Smooth muscle cell (in vitro differentiated cells): ENCODE results near the gene SEC14L5. TPM values are rescaled to one million over a fixed set of nuclear protein-coding genes. Genes with fewer than 3 reads are reported as not detected.

ENCODE experiments used
- DNase-seq: peaks from one replicate; lab custom pipeline; 2025; ENCODE audit not compliant: unreplicated experiment; lab: John Stamatoyannopoulos, UW
- H2AFZ ChIP-seq: fragments of 200-600 bp; sonication (generic); 2 replicates; pipeline ENCODE4 v1.6.0; 2016; ENCODE audit warnings: antibody characterized with exemption, low read depth, mild to moderate bottlenecking
- H3F3A ChIP-seq: fragments of 200-600 bp; sonication (generic); 2 replicates; pipeline ENCODE4 v1.6.0; 2017; ENCODE audit warnings: antibody characterized with exemption, low read depth
- H3K27ac ChIP-seq: fragments of 200-600 bp; sonication (generic); 2 replicates; pipeline ENCODE4 v1.5.1; 2016; ENCODE audit warnings: low read depth, mild to moderate bottlenecking
- H3K27me3 ChIP-seq: fragments of 200-600 bp; sonication (generic); 2 replicates; pipeline ENCODE4 v1.6.1; 2016; ENCODE audit warnings: low read depth, mild to moderate bottlenecking
- H3K36me3 ChIP-seq: fragments of 200-600 bp; sonication (generic); 2 replicates; pipeline ENCODE4 v1.5.1; 2016; ENCODE audit warnings: low read depth
- H3K4me1 ChIP-seq: fragments of 200-600 bp; sonication (generic); 2 replicates; pipeline ENCODE4 v1.5.1; 2016; ENCODE audit warnings: low read depth
- H3K4me2 ChIP-seq: fragments of 200-600 bp; sonication (generic); 2 replicates; pipeline ENCODE4 v1.6.0; 2016; ENCODE audit warnings: mild to moderate bottlenecking
- H3K4me3 ChIP-seq: fragments of 200-600 bp; sonication (generic); 2 replicates; pipeline ENCODE4 v1.5.1; 2016; ENCODE audit warnings: mild to moderate bottlenecking
- H3K79me2 ChIP-seq: fragments of 200-600 bp; sonication (generic); 2 replicates; pipeline ENCODE4 v1.6.0; 2016; ENCODE audit warnings: low read depth, mild to moderate bottlenecking
- H3K9ac ChIP-seq: fragments of 200-600 bp; sonication (generic); 2 replicates; pipeline ENCODE4 v1.6.0; 2016; ENCODE audit warnings: low read depth
- H3K9me3 ChIP-seq: fragments of 200-600 bp; sonication (generic); replicated peaks from 2 replicates; pipeline ENCODE4 v1.5.1; 2016; ENCODE audit warnings: low read depth
- H4K20me1 ChIP-seq: fragments of 200-600 bp; sonication (generic); 2 replicates; pipeline ENCODE4 v1.6.0; 2016; ENCODE audit warnings: low read depth
- CTCF ChIP-seq: fragments of 200-600 bp; sonication (generic); IDR thresholded peaks from 2 replicates; pipeline ENCODE4 v1.5.1; 2017; ENCODE audit warnings: borderline replicate concordance, mild to moderate bottlenecking, antibody characterized with exemption; ENCODE audit not compliant: insufficient read depth, poor library complexity, severe bottlenecking
- WGBS: methylation state at CpG from one replicate; pipeline ENCODE4 v1.1.7; 2016; ENCODE audit warnings: low lambda C conversion rate; 5-methylcytosine and 5-hydroxymethylcytosine counted together
- polyA plus RNA-seq: library from polyadenylated mRNA; unstranded; fragments of >200 nt; fragmentation: Nextera tagmentation; extraction: Ambion mirVana; gene quantifications from 2 replicates; pipeline ENCODE4 v1.2.1, GENCODE V29; 2016
- total RNA-seq: library from RNA; depleted of rRNA; stranded (reverse); fragments of >200 nt; gene quantifications from 2 replicates; pipeline ENCODE4 v1.2.3, GENCODE V29; 2014

The SEC14L5 gene
- total and polyA plus RNA-seq, 2 experiments from 2014 or later = not detected

DNA sequence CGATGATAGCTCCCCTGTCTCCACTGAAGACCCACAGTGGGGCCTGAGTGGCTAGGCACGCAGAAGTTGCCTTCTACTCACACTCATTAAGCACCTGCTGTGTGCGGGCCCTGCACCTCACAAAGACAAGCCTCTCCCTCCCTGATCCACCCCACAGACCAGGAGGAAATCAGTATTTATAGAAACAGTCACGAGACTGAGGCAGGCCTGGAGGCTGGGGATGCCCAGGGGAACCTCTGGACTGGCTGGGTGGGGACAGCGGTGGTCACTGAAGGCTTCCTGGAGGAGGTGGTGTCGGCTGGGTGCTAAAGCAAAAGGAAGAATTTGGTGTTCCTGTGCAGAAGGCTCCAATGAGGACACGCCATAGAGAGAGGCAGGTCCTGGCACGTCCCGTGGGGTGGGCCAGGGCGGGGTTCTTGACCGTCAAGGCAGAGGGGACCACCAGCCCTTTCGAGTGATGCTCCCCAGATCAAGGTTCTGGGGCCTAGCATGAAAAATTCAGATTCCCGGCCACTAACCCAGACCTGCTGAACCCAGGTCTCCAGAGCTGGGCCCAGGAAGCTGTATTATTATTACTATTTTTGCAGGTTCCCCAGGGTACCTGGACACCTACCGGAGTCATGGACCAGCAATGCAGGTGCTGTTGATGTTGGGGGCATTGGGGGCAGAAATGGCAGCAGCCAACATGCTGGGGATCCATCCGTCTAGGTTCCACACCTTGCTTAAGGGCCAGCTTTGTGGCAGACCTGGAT, 44.2 kb upstream of the SEC14L5 start:
- Histone ChIP-seq H3K27me3 (no peaks in the 10 kb centered on the region), H3K4me3 (no peak overlapping the region), H2AFZ (no peak overlapping the region), H3K9ac (no peak overlapping the region), H3K9me3 (no peaks in the 10 kb centered on the region), H3K27ac (no peak overlapping the region), H3K36me3 (no peaks in the 10 kb centered on the region), H3F3A (no peaks in the 10 kb centered on the region), H3K4me1 (no peaks in the 10 kb centered on the region), H3K79me2 (no peaks in the 10 kb centered on the region), H3K4me2 (no peak overlapping the region), H4K20me1 (no peaks in the 10 kb centered on the region)
- TF ChIP-seq CTCF = no peak
- DNase-seq = no peak
- 91% methylated on average over 15 of the region's 15 CpGs for WGBS

DNA sequence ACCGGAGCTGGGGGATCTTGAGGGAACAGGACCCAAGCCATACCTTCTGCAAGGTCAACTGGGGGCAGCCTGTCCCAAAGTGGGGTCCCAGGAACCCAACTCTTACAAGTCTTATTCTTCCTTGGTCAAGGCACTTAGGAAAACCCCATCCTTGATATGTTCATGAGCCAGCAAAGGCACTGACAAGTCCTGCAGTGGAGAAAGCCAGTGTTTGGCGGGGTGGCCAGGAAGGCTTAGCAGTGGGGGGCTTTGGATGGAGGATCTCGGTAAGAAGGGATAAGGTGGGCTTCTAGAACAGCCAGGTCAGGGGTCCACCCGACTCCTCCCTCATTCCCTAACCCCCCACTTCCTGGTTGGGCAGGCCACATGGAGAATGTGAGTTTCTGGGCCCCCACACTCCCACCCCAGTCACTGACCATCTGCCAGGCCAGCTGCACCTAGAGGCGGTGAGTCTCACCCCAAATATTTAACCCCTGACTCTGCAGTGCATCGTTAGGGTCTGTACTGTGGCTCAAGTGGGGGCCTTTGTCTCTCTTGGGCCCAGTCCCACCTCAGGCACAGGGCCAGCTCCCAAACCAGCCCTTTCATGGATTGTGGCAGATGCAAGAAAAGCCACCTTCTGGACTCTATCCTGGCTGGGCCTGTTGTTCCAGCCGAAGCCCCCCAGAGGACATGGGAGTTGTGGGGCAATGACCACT, 43.5 kb upstream of the SEC14L5 start:
- H2AFZ ChIP-seq = no peak overlapping the region
- DNase-seq = no peak
- no peaks in the 10 kb centered on the region for H3K27me3 ChIP-seq
- H3K9me3 ChIP-seq = no peaks in the 10 kb centered on the region
- 95% methylated on average over 7 of the region's 7 CpGs for WGBS
- no peak overlapping the region for H3K9ac ChIP-seq
- H4K20me1 ChIP-seq = no peaks in the 10 kb centered on the region
- H3K36me3 ChIP-seq = no peaks in the 10 kb centered on the region
- no peak overlapping the region for H3K27ac ChIP-seq
- H3K4me3 ChIP-seq = no peak overlapping the region
- H3K79me2 ChIP-seq = no peaks in the 10 kb centered on the region
- TF ChIP-seq CTCF = no peak
- H3K4me2 ChIP-seq = no peak overlapping the region
- no peaks in the 10 kb centered on the region for H3K4me1 ChIP-seq
- H3F3A ChIP-seq = no peaks in the 10 kb centered on the region

- Histone ChIP-seq H3K9me3 (no peaks in the 10 kb centered on the region), H3K27ac (no peak overlapping the region), H3K27me3 (no peaks in the 10 kb centered on the region), H3K4me2 (no peak overlapping the region), H3K79me2 (no peaks in the 10 kb centered on the region), H3F3A (no peaks in the 10 kb centered on the region), H3K4me3 (no peak overlapping the region), H4K20me1 (no peaks in the 10 kb centered on the region), H3K36me3 (no peaks in the 10 kb centered on the region), H3K9ac (no peak overlapping the region), H3K4me1 (no peaks in the 10 kb centered on the region), H2AFZ (no peak overlapping the region)
- DNase-seq = no peak
- WGBS = 82% methylated on average over 11 of the region's 11 CpGs
- TF ChIP-seq CTCF = no peak
Measured at GRCh38 chr16:4915226-4915761, 42.8 kb upstream of the SEC14L5 start.
